Measurements from ENCODE around the gene JARID2.

The JARID2 gene

GRCh38 chr6:15447546-15448267, 201.8 kb downstream of the JARID2 start:
- no peak for DNase-seq

DNA sequence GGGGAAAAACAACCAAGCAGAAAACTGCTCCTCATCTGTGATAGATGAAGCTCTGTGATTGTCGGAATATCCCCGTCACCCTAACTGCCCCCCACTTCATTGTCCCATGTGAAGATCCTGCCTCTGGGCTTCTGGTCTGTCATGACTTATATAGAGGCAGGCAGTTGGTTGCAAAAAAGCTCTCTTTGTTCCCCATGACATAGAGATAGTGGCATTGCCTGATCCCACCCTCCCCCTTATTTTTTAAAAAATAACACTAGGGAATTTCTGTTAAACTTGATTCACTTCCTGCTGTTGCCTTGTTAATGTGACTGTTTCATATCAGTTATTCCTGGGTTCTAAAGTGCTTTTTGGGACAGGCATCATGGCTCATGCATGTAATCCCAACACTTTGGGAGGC, 203.1 kb downstream of the JARID2 start:
- DNase-seq: no peak

GRCh38 chr6:15451738-15452137, 205.9 kb downstream of the JARID2 start:
- no peak for DNase-seq

DNA sequence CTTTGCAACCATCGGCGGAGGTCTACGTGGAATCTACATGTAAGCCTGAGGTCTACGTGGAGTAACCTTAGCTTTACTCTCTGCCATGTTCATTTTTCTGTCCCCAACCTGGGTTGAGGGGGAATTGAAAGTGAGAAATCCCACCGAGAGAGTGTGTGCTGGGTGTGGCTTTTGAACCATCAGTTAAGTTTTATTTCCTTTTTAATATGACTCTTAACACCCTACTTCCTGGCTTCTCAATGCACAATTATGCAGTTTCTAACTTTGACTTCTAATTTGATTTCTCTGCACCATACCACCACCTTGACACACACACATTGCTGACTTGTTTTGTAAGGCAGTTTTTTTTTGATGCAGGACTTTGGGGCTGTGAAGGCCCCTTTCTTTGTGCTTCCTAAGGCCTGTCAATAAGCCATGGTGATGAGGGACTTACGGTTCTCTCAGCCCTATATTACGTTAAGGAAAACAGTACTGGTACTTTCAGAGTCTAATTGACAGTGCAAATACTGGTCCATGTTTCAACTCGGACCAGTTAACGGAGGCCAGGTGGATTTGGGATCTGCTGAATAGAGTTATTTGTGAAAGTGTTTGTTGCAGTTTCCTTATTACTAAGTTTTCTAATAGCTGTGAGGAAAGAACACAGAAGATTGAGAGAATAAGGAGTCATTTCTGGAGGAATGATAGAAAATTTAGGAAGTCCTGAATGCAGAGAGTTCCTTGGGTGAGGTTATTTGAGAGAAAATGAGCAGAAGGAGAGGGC, 206.5 kb downstream of the JARID2 start:
- DNase-seq: no peak

DNA sequence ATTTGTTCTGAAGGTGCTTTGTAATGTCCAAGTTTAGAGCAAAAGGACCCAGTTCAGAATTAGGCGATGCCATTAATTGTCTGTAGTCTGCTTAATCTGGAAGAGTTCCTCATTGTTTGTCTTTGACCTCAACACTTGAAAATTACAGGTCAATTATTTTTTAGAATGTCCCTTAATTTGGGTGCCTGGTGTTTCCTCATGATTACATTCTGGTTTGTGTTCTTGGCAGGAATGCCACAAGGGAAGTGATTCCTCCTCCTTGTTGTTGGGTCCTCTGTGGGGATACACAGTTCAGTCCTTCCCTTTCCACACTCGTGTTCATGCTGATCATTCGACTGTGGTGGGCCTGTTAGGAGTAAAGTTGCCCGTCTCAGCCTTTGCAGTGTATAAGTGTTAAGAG, 207.3 kb downstream of the JARID2 start:
- DNase-seq: no peak

GRCh38 chr6:15453622-15454021, 207.8 kb downstream of the JARID2 start:
- DNase-seq: no peak

GRCh38 chr6:15456422-15456821, 210.6 kb downstream of the JARID2 start:
- DNase-seq: no peak

DNA sequence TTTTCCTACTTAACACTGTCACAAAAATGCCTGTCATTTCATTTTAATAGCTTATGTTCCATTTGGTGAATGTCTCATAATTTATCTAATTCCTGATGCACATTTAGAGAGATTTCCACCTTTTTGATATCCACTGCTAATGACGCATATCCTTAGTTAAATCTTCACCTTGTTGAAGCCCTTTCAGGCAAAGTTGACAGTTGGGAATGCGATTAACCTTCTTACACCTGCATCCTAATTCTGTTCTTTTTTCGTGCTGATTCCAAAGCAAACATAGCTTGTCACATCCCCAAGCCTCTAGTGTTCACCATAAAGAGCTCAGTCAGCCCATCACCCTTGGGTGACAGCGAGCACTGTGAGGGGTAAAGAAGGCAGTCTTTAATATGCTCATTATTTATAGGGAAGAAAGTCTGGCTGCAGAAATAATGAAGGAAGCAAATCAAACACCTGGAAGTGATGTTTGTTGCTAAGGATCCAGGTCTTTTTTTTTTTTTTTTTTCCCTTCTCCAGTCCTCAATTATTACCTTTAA, 211.3 kb downstream of the JARID2 start:
- DNase-seq: no peak

DNA sequence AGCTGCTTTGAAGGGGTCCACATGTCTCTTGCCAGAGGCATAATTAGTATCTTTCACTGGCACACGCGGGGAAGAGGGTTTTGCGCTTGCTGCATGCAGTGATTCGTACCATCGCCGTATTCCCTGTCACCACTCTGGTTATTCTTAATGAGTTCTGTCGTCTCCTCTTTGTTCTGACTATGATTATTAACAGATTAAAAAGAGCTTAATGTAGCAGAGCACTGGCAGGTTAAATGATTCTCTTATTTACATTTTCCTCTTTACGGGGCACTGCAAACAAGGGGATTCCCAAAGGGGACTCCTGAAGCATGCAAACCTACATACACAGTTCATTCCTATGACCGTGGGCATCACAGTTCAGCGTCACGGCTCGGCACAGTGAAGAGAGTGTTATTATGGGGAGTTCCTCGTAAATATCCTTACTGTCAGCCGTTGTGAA, 212.2 kb downstream of the JARID2 start:
- DNase-seq: no peak

- DNase-seq: no peak
Observed at GRCh38 chr6:15460110-15460727, 214.3 kb downstream of the JARID2 start.

- DNase-seq: no peak
Observed at GRCh38 chr6:15461127-15461944, 215.5 kb downstream of the JARID2 start.

GRCh38 chr6:15462256-15462655, 216.4 kb downstream of the JARID2 start:
- no peak for DNase-seq

DNA sequence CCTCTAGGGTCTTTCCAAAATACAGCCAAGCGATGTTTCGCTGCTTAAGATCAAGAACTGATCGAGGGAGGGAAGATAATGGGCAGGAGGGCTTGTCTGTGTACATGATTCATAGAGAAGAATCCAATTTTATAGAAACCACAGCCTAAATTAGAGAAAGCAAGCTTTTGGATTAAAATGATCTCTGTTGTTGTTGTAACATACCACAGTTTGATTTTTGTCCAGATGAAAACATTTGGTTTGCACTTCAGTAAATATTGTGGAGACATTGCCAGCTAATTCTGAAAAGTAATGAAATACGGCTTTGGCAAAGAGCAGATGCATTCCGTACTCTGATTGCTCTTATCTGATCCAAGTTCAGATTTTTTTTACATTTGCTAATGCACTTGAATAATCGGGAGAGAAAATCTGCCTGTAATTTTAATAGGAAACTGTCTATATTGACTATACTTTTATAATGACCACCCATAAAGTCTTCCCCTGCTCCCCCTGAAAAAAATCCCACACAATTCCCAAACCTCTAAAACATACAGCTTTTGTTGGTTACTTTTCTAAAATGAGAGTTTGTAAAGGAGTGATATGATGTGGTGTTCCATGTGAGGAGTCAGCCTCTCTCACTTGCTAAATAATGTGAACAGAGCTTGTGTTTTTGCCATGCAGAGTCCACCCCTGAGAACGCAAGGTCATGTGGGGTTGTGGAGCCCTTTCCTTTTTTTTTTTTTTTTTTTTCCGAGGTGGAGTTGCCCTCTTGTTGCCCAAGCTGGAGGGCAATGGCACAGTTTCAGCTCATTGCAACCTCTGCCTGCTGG, 217.1 kb downstream of the JARID2 start:
- DNase-seq: peak; percentile 77

DNA sequence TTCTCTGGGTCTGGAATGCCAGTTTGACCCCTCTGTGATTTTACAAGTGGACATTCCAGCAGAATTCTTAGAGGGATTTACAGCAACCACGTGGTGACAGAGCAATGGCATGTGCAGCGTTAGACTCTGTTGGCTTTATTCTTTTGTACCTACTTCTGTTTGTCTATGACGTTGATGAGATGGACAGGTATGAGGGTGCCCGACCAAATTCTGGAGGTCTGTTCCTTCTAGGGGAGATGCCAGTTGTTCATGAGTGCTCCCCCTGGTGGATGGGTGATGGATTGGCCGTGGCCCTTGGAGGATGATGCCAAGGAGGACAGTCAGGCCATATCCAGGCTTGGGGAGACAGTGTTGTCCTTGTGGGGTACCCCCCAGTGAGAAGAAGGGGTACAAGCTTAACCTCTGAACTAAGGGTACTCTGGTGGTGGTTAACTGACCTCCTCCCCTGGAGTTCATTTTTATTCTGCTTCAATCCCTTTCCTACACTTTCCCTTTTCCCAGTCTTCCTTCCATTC, 218.4 kb downstream of the JARID2 start:
- DNase-seq: no peak

DNA sequence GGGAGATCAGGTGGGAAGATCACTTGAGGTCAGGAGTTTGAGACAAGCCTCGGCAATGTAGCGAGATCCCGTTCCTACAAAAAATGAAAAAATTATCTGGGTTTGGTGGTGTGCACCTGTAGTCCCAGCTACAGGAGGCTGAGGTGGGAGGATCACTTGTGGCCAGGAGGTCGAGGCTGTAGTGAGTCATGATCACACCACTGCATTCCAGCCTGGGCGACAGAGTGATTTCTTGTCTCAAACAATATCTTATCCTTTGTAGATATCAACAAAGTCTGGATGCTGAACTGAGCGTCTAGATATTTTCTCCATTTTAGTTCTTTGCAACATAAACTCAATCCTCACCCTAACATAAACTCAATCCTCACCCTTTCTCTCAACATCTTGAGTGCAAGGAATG, 219.3 kb downstream of the JARID2 start:
- no peak for DNase-seq

DNA sequence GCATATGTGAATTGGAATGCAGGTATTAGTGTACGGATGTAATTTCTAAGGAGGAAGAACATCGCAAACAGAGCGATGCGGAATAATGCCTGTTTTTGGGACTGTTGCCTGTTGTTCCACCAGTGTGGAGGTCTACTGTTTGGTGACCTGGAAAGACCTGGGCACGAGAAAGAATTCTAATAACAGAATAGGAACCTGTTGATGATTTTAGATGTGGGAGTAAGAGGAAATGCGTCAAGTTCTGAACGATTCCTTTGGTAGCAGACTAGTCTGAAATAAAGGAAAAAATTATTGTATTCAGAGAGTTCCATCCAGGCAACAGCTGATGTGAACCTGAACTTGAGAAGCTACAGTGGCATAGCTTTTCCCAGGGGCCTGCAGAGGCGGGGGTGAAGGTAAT, 224.9 kb downstream of the JARID2 start:
- no peak for DNase-seq

GRCh38 chr6:15472621-15473020, 226.8 kb downstream of the JARID2 start:
- no peak for DNase-seq

DNA sequence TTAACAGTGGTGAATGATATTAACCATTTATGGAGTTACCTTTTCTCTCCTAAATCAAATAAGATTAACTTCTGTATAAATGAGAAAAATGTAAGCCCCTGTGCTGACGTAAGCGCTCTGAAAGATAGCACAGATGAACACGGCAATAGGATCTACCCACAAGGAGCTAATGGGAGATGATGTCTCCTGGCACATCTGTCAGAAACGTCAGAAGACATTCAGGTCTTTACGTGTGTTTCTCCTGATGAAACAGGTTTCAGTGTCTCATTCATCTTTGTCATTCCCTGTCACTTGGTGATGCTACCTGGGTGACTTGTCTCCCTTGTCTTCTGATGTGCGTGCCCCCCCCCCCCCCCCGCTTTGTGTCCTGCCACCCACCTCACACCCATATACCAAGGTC, 227.3 kb downstream of the JARID2 start:
- no peak for DNase-seq

- DNase-seq: peak; percentile 79
Observed at GRCh38 chr6:15473741-15474161, 227.9 kb downstream of the JARID2 start.

DNA sequence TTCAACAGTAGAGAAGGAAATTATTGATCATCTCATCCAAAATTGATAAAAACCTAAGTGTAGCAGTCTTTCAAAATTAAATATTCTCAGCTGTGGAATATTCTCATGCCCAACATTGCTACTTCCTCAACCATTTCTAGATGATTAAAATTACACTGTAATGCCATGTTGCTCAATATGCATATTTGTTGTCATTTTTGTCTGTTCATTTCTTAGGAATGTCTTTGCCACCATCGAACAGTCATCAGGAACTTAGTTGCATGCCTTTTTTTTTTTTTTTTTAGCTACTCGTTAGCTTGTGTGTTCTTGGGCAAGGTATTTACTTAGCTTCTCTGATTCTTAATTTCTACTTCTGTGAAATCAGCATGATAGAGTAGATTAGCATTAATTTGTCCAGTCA, 228.3 kb downstream of the JARID2 start:
- DNase-seq: peak; percentile 52

- no peak for DNase-seq
Observed at GRCh38 chr6:15475261-15475660, 229.4 kb downstream of the JARID2 start.

- DNase-seq: no peak
Observed at GRCh38 chr6:15475872-15476271, 230.0 kb downstream of the JARID2 start.

All from fibroblast of upper back skin (primary cell).